HUES6 (cell line): ENCODE data around the gene ATXN1.
"Not testable (repeated sequence)": the region's sequence is repeated elsewhere in the genome, so short reads cannot be mapped to it uniquely, and the experiment has no call there.

Experiments used
- H3K27ac ChIP-seq: 2 replicates; pipeline ENCODE4 v1.7.0; 2013; ENCODE audit warnings: low read depth, mild to moderate bottlenecking, low read length, inconsistent platforms
- H3K27me3 ChIP-seq: 2 replicates; pipeline ENCODE4 v1.6.1; 2013; ENCODE audit warnings: low read length; ENCODE audit not compliant: control insufficient read depth, insufficient read depth
- H3K36me3 ChIP-seq: 2 replicates; pipeline ENCODE4 v1.6.1; 2013; ENCODE audit warnings: low read length; ENCODE audit not compliant: control insufficient read depth, insufficient read depth
- H3K4me1 ChIP-seq: 2 replicates; pipeline ENCODE4 v1.6.1; 2013; ENCODE audit warnings: low read length; ENCODE audit not compliant: control insufficient read depth, insufficient read depth
- H3K4me3 ChIP-seq: 2 replicates; pipeline ENCODE4 v1.5.1; 2013; ENCODE audit warnings: low read depth, low read length
- H3K9ac ChIP-seq: one replicate; pipeline ENCODE4 v1.6.1; 2013; ENCODE audit warnings: mild to moderate bottlenecking, low read length
- H3K9me3 ChIP-seq: 2 replicates; pipeline ENCODE4 v1.6.1; 2013; ENCODE audit warnings: low read depth, low read length; ENCODE audit not compliant: control insufficient read depth, insufficient read depth

The ATXN1 gene

GRCh38 chr6:16412171-16412570 is 349.1 kb downstream of the ATXN1 start:
- Histone ChIP-seq H3K27ac (no peak overlapping the region), H3K27me3 (no peaks in the 10 kb centered on the region), H3K9me3 (no peaks in the 10 kb centered on the region), H3K36me3 (no peaks in the 10 kb centered on the region), H3K4me1 (no peaks in the 10 kb centered on the region), H3K4me3 (no peak overlapping the region), H3K9ac (no peak overlapping the region)

DNA sequence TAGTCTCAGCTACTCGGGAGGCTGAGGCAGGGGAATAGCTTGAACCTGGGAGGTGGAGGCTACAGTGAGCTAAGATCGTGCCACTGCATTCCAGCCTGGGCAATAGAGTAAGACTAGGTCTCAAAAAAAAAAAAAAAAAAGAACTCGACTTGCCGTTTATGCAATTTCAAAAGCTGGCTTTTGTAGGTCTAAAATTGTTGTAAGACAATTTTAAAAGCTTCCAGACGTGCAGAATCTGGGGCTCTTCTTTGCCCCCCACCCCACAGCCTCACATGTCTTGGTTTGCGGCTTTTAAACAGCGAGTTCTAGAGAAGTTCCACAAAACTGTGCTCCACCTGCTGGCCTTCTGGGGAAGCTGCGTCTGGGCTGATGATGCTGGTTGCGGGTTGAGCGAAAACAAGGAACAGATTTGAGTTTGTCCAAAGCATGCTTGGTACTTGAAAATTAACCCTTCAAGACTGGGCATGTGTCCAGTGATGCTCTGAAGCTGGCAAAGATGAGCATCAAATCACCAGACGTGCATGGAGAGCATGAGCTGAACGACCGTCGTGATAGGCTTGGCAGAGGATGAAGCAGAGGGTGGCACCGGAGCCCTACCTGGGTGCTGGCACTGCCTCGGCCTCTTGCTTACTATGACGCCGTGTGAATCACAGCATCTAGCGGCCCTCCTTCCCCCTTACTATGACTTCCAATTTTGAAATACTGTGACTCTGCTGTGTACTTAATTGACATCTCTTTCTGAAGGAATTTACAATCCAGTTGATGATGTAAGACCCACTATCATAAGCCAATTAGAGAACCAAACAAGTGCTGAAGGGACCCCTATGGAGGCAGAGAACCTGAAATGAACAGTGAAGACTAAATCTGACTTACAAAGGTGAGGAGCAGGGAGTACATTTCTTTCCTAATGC is 351.5 kb downstream of the ATXN1 start:
- Histone ChIP-seq H3K4me3 (no peak overlapping the region), H3K27ac (no peak overlapping the region), H3K9me3 (no peaks in the 10 kb centered on the region), H3K4me1 (no peaks in the 10 kb centered on the region), H3K36me3 (no peaks in the 10 kb centered on the region), H3K9ac (no peak overlapping the region), H3K27me3 (no peaks in the 10 kb centered on the region)

DNA sequence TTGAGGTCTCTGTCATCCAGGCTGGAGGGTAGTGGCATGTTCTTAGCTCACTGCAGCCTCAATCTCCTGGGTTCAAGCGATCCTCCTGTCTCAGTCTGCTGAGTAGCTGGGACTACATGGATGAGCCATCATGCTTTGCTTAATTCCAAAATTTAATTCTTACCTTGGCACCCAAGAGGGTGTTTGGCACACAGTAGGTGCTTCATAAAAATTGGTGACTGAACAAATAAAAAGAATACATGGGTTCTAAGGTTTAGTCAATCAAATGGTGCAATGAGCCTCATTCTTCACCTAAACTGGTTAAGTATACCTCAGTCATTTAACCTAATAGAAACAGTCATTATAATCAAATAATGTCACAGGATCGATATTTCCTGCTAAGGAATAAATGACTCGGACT is 352.5 kb downstream of the ATXN1 start:
- H3K4me3 ChIP-seq: no peak overlapping the region
- H3K4me1 ChIP-seq: no peaks in the 10 kb centered on the region
- no peaks in the 10 kb centered on the region for H3K36me3 ChIP-seq
- H3K27me3 ChIP-seq: no peaks in the 10 kb centered on the region
- H3K9ac ChIP-seq: no peak overlapping the region
- H3K27ac ChIP-seq: no peak overlapping the region
- no peaks in the 10 kb centered on the region for H3K9me3 ChIP-seq

DNA sequence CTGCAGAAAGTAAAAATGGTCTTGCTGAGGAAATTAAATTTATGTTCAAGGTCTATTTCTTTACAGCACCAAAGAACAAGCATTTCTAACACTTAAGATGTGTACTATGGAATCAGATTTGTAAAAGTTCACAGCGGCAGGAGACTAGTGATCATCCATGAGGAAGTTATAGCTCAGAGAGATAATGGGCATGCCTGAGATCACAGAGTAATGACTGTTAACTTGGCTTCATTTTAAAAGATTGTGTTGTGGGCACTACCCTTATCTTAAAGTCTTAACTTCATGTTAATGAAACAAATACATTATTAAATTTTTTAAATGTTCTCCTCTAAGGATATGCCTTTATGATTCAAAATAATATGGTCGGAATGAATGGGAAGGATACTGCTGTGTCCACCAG is 354.3 kb downstream of the ATXN1 start:
- Histone ChIP-seq H3K4me1 (no peaks in the 10 kb centered on the region), H3K4me3 (no peak overlapping the region), H3K27ac (no peak overlapping the region), H3K27me3 (no peaks in the 10 kb centered on the region), H3K36me3 (no peaks in the 10 kb centered on the region), H3K9ac (no peak overlapping the region), H3K9me3 (no peaks in the 10 kb centered on the region)

GRCh38 chr6:16406538-16406937 is 354.7 kb downstream of the ATXN1 start:
- H3K9me3 ChIP-seq, H3K27ac ChIP-seq, H3K4me3 ChIP-seq, H3K9ac ChIP-seq, H3K36me3 ChIP-seq, H3K4me1 ChIP-seq, H3K27me3 ChIP-seq: not testable (repeated sequence)

DNA sequence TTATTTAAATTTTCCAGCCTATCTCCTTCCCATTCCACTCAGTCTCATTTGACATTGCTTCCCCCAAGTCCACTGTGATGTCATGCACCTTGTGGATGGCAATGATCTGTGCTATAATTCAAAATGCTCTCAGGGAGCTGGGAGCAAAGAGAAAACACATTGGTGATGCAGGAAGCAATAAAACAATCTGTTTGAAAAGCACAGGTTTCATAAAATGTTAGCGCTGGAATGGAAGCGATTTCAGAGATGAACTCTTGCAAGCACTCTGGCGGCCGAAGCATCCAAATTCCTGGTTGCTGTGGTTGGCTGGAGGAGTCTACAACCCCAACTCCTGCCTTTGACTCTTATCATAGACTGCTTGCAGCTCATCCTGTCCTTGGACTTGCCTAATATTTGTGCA is 355.9 kb downstream of the ATXN1 start:
- no peaks in the 10 kb centered on the region for H3K4me1 ChIP-seq

GRCh38 chr6:16404456-16404855 is 356.8 kb downstream of the ATXN1 start:
- no peak overlapping the region for H3K9ac ChIP-seq
- H3K27me3 ChIP-seq: no peaks in the 10 kb centered on the region
- no peaks in the 10 kb centered on the region; the same call in 1 of the 2 replicates for H3K9me3 ChIP-seq
- H3K27ac ChIP-seq: no peak overlapping the region
- no peaks in the 10 kb centered on the region for H3K4me1 ChIP-seq
- H3K36me3 ChIP-seq: no peaks in the 10 kb centered on the region
- H3K4me3 ChIP-seq: no peak overlapping the region

More for the DNA sequence above, 355.9 kb downstream of the ATXN1 start:
- no peaks in the 10 kb centered on the region; the same call in 1 of the 2 replicates for H3K9me3 ChIP-seq
- H3K27me3 ChIP-seq: no peaks in the 10 kb centered on the region
- no peak overlapping the region for H3K4me3 ChIP-seq
- H3K36me3 ChIP-seq: no peaks in the 10 kb centered on the region
- H3K9ac ChIP-seq: no peak overlapping the region
- no peak overlapping the region for H3K27ac ChIP-seq

DNA sequence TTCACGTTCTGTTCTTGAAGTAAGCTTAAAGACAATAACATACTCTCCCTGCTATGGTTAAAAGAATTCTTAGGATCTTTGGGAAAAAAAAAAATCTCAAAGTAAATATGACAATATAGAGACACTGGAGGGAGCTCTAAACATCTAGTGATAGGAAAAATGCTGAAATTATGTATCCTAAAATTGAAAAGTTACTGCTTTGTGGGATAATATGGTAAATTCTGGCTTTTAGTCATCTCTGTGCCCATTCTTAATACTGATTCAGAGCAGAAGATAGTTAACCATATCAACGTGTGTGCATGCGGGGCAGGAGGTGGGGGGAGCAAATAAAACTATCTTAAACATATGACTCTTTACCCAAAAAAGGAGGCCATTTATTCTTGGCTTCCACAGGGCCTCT is 357.4 kb downstream of the ATXN1 start:
- Histone ChIP-seq H3K36me3 (no peaks in the 10 kb centered on the region), H3K27ac (no peak overlapping the region), H3K9me3 (no peaks in the 10 kb centered on the region; the same call in 1 of the 2 replicates), H3K9ac (no peak overlapping the region), H3K27me3 (no peaks in the 10 kb centered on the region), H3K4me3 (no peak overlapping the region), H3K4me1 (no peaks in the 10 kb centered on the region)

DNA sequence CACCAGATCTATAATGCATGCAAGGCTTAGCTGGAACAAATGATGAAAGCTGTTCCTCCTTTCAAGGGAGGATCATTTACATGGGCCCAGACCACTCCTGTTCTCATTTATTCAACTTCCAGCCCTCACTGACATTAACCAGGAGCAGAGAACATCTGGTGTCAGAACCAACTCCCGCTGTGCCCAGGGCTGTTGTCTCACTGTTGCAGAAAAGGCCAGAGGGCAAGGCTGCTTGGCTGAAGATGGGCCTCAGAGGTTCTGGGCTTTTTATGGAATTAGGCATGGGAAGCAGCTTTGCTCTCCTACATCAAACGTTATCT is 358.7 kb downstream of the ATXN1 start:
- Histone ChIP-seq H3K36me3 (no peaks in the 10 kb centered on the region), H3K4me1 (no peaks in the 10 kb centered on the region), H3K27ac (no peak overlapping the region), H3K9me3 (no peaks in the 10 kb centered on the region; the same call in 1 of the 2 replicates), H3K27me3 (no peaks in the 10 kb centered on the region), H3K9ac (no peak overlapping the region), H3K4me3 (no peak overlapping the region)

- Histone ChIP-seq H3K27ac (no peak overlapping the region), H3K27me3 (no peaks in the 10 kb centered on the region), H3K9me3 (no peaks in the 10 kb centered on the region; the same call in 1 of the 2 replicates), H3K4me1 (no peaks in the 10 kb centered on the region), H3K9ac (no peak overlapping the region), H3K4me3 (no peak overlapping the region), H3K36me3 (no peaks in the 10 kb centered on the region)
These were observed 361.0 kb downstream of the ATXN1 start for GRCh38 chr6:16400248-16400760.

- Histone ChIP-seq H3K36me3 (no peaks in the 10 kb centered on the region), H3K9ac (no peak overlapping the region), H3K27ac (no peak overlapping the region), H3K4me3 (no peak overlapping the region), H3K9me3 (no peaks in the 10 kb centered on the region; the same call in 1 of the 2 replicates), H3K27me3 (no peaks in the 10 kb centered on the region), H3K4me1 (no peaks in the 10 kb centered on the region)
These were observed 361.6 kb downstream of the ATXN1 start for GRCh38 chr6:16399695-16400094.
